Keratinocyte (primary cell): Measurements from ENCODE around the gene BICD1. TPM values are rescaled to one million over a fixed set of nuclear protein-coding genes. Genes with fewer than 3 reads are reported as not detected.

Experiments used
- DNase-seq: peaks from one replicate; pipeline ENCODE4 v3.0.0-alpha.2; 2011; ENCODE audit warnings: low read depth, missing footprints, low spot score
- FAIRE-seq: peaks from 2 replicates; lab custom pipeline; 2011; peaks lifted over from hg19 to GRCh38; lab: Jason Lieb, UNC
- H2AFZ ChIP-seq: 2 replicates; pipeline ENCODE4 v1.6.0; 2012; ENCODE audit warnings: low read length, control low read depth, inconsistent platforms; ENCODE audit not compliant: control insufficient read depth
- H3K27ac ChIP-seq: 2 replicates; pipeline ENCODE4 v1.5.1; 2011; ENCODE audit warnings: low read length; ENCODE audit not compliant: control insufficient read depth, insufficient read depth
- H3K27me3 ChIP-seq: 3 replicates; pipeline ENCODE4 v1.6.0; 2011; ENCODE audit warnings: low read length; ENCODE audit not compliant: control insufficient read depth, insufficient read depth; ENCODE audit errors: extremely low read depth
- H3K36me3 ChIP-seq, 2 experiments: 2 replicates in 1 of 2; 3 replicates in 1 of 2; pipeline ENCODE4 v1.5.1; 2011; ENCODE audit warnings: low read length in 2 of 2, mild to moderate bottlenecking in 1 of 2; ENCODE audit not compliant: control insufficient read depth in 2 of 2, insufficient read depth in 2 of 2; ENCODE audit errors: extremely low read depth in 1 of 2
- H3K4me1 ChIP-seq: 3 replicates; pipeline ENCODE4 v1.5.1; 2011; ENCODE audit warnings: low read length; ENCODE audit not compliant: control insufficient read depth, insufficient read depth; ENCODE audit errors: extremely low read depth
- H3K4me2 ChIP-seq: 3 replicates; pipeline ENCODE4 v1.6.0; 2011; ENCODE audit warnings: low read depth, low read length; ENCODE audit not compliant: control insufficient read depth, insufficient read depth; ENCODE audit errors: extremely low read depth
- H3K4me3 ChIP-seq, 3 experiments: fragments of 200-600 bp in 1 of 3; sonication (generic) in 1 of 3; 2 replicates in 2 of 3; 3 replicates in 1 of 3; pipeline ENCODE4 v1.5.1; 2011 to 2016; ENCODE audit warnings: low read length in 3 of 3, mild to moderate bottlenecking in 3 of 3, control low read depth in 2 of 3, inconsistent platforms in 1 of 3, low read depth in 1 of 3, mixed read lengths in 1 of 3, mixed run types in 1 of 3, moderate library complexity in 1 of 3; ENCODE audit not compliant: control insufficient read depth in 2 of 3, insufficient read depth in 2 of 3; ENCODE audit errors: extremely low read depth in 1 of 3
- H3K79me2 ChIP-seq: 2 replicates; pipeline ENCODE4 v1.6.0; 2012; ENCODE audit warnings: low read length; ENCODE audit not compliant: control insufficient read depth, insufficient read depth
- H3K9ac ChIP-seq: 3 replicates; pipeline ENCODE4 v1.6.0; 2011; ENCODE audit warnings: low read length; ENCODE audit not compliant: control insufficient read depth, insufficient read depth; ENCODE audit errors: extremely low read depth
- H3K9me1 ChIP-seq: 3 replicates; pipeline ENCODE4 v1.6.0; 2011; ENCODE audit warnings: low read length; ENCODE audit not compliant: control insufficient read depth, insufficient read depth; ENCODE audit errors: extremely low read depth
- H3K9me3 ChIP-seq: 2 replicates; pipeline ENCODE4 v1.5.1; 2012; ENCODE audit warnings: low read depth, low read length; ENCODE audit not compliant: control insufficient read depth
- H4K20me1 ChIP-seq: 3 replicates; pipeline ENCODE4 v1.6.0; 2011; ENCODE audit warnings: low read length; ENCODE audit not compliant: control insufficient read depth, insufficient read depth; ENCODE audit errors: extremely low read depth
- CTCF ChIP-seq, 3 experiments: IDR thresholded peaks in 1 of 3; conservative IDR thresholded peaks in 1 of 3; optimal IDR thresholded peaks in 1 of 3; 2 replicates in 2 of 3; 3 replicates in 1 of 3; pipeline versions ENCODE3 to v1.5.1; 2011; ENCODE audit warnings: low read length in 3 of 3, mild to moderate bottlenecking in 3 of 3, moderate library complexity in 2 of 3, control low read depth in 1 of 3, inconsistent platforms in 1 of 3; ENCODE audit not compliant: insufficient read depth in 2 of 3; ENCODE audit errors: extremely low read depth in 1 of 3
- EZH2 ChIP-seq: IDR thresholded peaks from one replicate; pipeline ENCODE4 v1.6.1; 2012; ENCODE audit warnings: inconsistent platforms, mild to moderate bottlenecking, low read length, moderate library complexity
- dilution Hi-C: fragments of 300-500 bp; cut with MboI; formaldehyde crosslinking; loops from one replicate; pipeline ENCODE4 v1.7.0; 2020; ENCODE audit warnings: low sequenced_read_pairs; ENCODE audit not compliant: extremely low pct_ligation_motif_present
- polyA plus RNA-seq, 5 experiments: library from polyadenylated mRNA; depleted of rRNA in 3 of 5; stranded (reverse) in 3 of 5; stranded (forward) in 1 of 5; unstranded in 1 of 5; fragments of >200 nt; gene quantifications; 1 replicate in 1 of 5; 2 replicates in 3 of 5; 3 replicates in 1 of 5; pipeline versions ENCODE4 v1.2.1 to v1.2.3, GENCODE V29; 2011 to 2012; ENCODE audit warnings: missing spikeins in 2 of 5, low read depth in 1 of 5, low replicate concordance in 1 of 5

BICD1 gene
- polyA plus RNA-seq, 1 donor (not counting 4 experiments of a cell fraction or from before 2014, with no cell fraction given), result 10.2 TPM

DNA sequence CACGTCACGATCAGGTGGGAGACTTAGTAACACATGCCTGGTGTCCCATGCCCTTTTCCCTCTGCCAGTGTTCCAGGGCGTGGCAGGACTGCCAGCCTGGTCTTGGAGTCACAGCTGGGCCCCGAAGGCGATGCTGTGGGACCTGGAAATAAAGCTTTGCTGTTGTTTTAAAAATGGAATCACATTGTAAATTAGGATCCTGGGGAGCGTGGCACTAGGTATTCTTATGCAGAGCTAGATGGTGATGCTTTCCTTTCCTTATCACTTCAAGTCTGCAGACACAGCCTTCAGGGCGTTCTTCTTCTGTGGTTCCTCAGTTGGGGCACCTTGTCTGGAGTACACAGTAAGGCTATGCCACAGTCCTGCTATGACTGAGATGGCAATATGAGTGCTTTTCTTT lies 64.6 kb downstream of the BICD1 start:
- Histone ChIP-seq H3K27me3 (no peaks in the 10 kb centered on the region), H3K4me2 (no peak overlapping the region), H3K9ac (no peak overlapping the region), H3K4me3 (no peak overlapping the region), H3K4me1 (no peaks in the 10 kb centered on the region), H4K20me1 (no peaks in the 10 kb centered on the region), H3K27ac (no peak overlapping the region), H3K79me2 (no peaks in the 10 kb centered on the region), H3K9me3 (no peaks in the 10 kb centered on the region), H2AFZ (no peak overlapping the region), H3K9me1 (no peaks in the 10 kb centered on the region), H3K36me3 (no peaks in the 10 kb centered on the region)
- DNase-seq (no peak), FAIRE-seq (no peak)
- dilution Hi-C loops, result no loop called here
- no peak for TF ChIP-seq EZH2
- TF ChIP-seq CTCF (optimal IDR thresholded peaks at IDR 0.05 in 1 of 3, IDR thresholded peaks at IDR 0.05 in 1 of 3, conservative IDR thresholded peaks at IDR 0.05 in 1 of 3; ENCODE audit: extremely low read depth in 1 of 3, insufficient read depth in 2 of 3, low read length in 3 of 3), result no peak

DNA sequence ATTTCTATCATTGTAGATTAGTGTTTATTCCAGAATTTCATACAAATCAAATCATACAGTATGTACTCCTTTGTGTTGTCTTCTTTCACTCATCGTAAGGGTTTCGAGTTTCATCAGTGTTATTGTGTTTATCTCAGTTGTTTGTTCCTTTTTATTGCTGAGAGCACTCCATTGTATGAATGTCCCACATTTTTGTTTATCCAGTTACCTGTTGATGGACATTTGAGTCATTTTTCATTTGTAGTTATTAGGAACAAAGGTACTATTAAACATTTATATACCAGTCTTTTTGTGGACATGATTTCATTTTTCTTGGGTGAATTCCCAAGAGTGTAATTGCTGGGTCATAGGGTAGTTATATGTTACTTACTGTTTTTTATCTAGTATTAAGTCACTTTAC lies 70.0 kb downstream of the BICD1 start:
- no peak overlapping the region for H3K4me2 ChIP-seq
- TF ChIP-seq EZH2 (no peak), CTCF (optimal IDR thresholded peaks at IDR 0.05 in 1 of 3, IDR thresholded peaks at IDR 0.05 in 1 of 3, conservative IDR thresholded peaks at IDR 0.05 in 1 of 3; ENCODE audit: extremely low read depth in 1 of 3, insufficient read depth in 2 of 3, low read length in 3 of 3) (no peak)
- no peaks in the 10 kb centered on the region for H3K4me1 ChIP-seq
- H3K36me3 ChIP-seq, result no peaks in the 10 kb centered on the region
- FAIRE-seq (no peak), DNase-seq (no peak)
- dilution Hi-C loops, result no loop called here
- no peak overlapping the region for H3K27ac ChIP-seq
- no peak overlapping the region for H3K9ac ChIP-seq
- no peaks in the 10 kb centered on the region for H3K9me3 ChIP-seq
- no peaks in the 10 kb centered on the region for H4K20me1 ChIP-seq
- H3K27me3 ChIP-seq, result no peaks in the 10 kb centered on the region
- no peak overlapping the region for H2AFZ ChIP-seq
- no peaks in the 10 kb centered on the region for H3K9me1 ChIP-seq
- H3K4me3 ChIP-seq, result no peak overlapping the region
- no peaks in the 10 kb centered on the region for H3K79me2 ChIP-seq
